Measurements from ENCODE around the gene DOCK4.

The DOCK4 gene

GRCh38 chr7:111727905-111728634 is 478.1 kb downstream of the DOCK4 start:
- Mint-ChIP-seq H3K36me3 (ENCODE audit: low read depth) (peaks cover 43% of the 10 kb centered on the region), H3K27ac (no peak overlapping the region), H3K9me3 (no peaks in the 10 kb centered on the region), H3K27me3 (no peaks in the 10 kb centered on the region), H3K4me3 (no peak overlapping the region), H3K4me1 (ENCODE audit: low read depth) (no peaks in the 10 kb centered on the region)
- intact Hi-C loops (cut with micrococcal nuclease): no loop called here

GRCh38 chr7:111718886-111719285 is 487.3 kb downstream of the DOCK4 start:
- H3K27me3 Mint-ChIP-seq: no peaks in the 10 kb centered on the region
- no peaks in the 10 kb centered on the region for H3K9me3 Mint-ChIP-seq
- intact Hi-C loops (cut with micrococcal nuclease): no loop called here
- H3K36me3 Mint-ChIP-seq (ENCODE audit: low read depth): no peaks in the 10 kb centered on the region
- H3K27ac Mint-ChIP-seq: no peak overlapping the region
- no peaks in the 10 kb centered on the region for H3K4me1 Mint-ChIP-seq (ENCODE audit: low read depth)
- no peak overlapping the region for H3K4me3 Mint-ChIP-seq

- Mint-ChIP-seq H3K9me3 (no peaks in the 10 kb centered on the region), H3K27me3 (no peaks in the 10 kb centered on the region), H3K27ac (no peak overlapping the region), H3K4me3 (no peak overlapping the region), H3K36me3 (ENCODE audit: low read depth) (no peaks in the 10 kb centered on the region), H3K4me1 (ENCODE audit: low read depth) (no peaks in the 10 kb centered on the region)
- intact Hi-C loops (cut with micrococcal nuclease): no loop called here
Measured at GRCh38 chr7:111711426-111712065, 494.7 kb downstream of the DOCK4 start.

- intact Hi-C loops (cut with micrococcal nuclease): no loop called here
- Mint-ChIP-seq H3K27me3 (no peaks in the 10 kb centered on the region), H3K9me3 (no peaks in the 10 kb centered on the region), H3K4me3 (no peak overlapping the region), H3K4me1 (ENCODE audit: low read depth) (no peaks in the 10 kb centered on the region), H3K36me3 (ENCODE audit: low read depth) (no peaks in the 10 kb centered on the region), H3K27ac (no peak overlapping the region)
Measured at GRCh38 chr7:111710839-111711380, 495.3 kb downstream of the DOCK4 start.

GRCh38 chr7:111708072-111708471 is 498.1 kb downstream of the DOCK4 start:
- Mint-ChIP-seq H3K4me3 (no peak overlapping the region), H3K27ac (no peak overlapping the region), H3K4me1 (ENCODE audit: low read depth) (no peaks in the 10 kb centered on the region), H3K27me3 (no peaks in the 10 kb centered on the region), H3K9me3 (peaks cover 22% of the 10 kb centered on the region), H3K36me3 (ENCODE audit: low read depth) (no peaks in the 10 kb centered on the region)
- intact Hi-C loops (cut with micrococcal nuclease): no loop called here

- peaks cover 22% of the 10 kb centered on the region for H3K9me3 Mint-ChIP-seq
- intact Hi-C loops (cut with micrococcal nuclease): no loop called here
- no peaks in the 10 kb centered on the region for H3K36me3 Mint-ChIP-seq (ENCODE audit: low read depth)
- H3K27ac Mint-ChIP-seq: no peak overlapping the region
- no peaks in the 10 kb centered on the region for H3K27me3 Mint-ChIP-seq
- H3K4me3 Mint-ChIP-seq: no peak overlapping the region
- H3K4me1 Mint-ChIP-seq (ENCODE audit: low read depth): no peaks in the 10 kb centered on the region
Measured at GRCh38 chr7:111705807-111706206, 500.4 kb downstream of the DOCK4 start.

GRCh38 chr7:111697771-111698170 is 508.4 kb downstream of the DOCK4 start:
- Mint-ChIP-seq H3K9me3 (peaks cover 6% of the 10 kb centered on the region), H3K4me3 (no peak overlapping the region), H3K27ac (no peak overlapping the region), H3K36me3 (ENCODE audit: low read depth) (no peaks in the 10 kb centered on the region), H3K27me3 (no peaks in the 10 kb centered on the region), H3K4me1 (ENCODE audit: low read depth) (no peaks in the 10 kb centered on the region)
- intact Hi-C loops (cut with micrococcal nuclease): no loop called here

GRCh38 chr7:111694376-111694775 is 511.8 kb downstream of the DOCK4 start:
- intact Hi-C loops (cut with micrococcal nuclease): no loop called here
- H3K36me3 Mint-ChIP-seq (ENCODE audit: low read depth): no peaks in the 10 kb centered on the region
- H3K4me1 Mint-ChIP-seq (ENCODE audit: low read depth): no peaks in the 10 kb centered on the region

GRCh38 chr7:111690364-111691111 is 515.7 kb downstream of the DOCK4 start:
- Mint-ChIP-seq H3K9me3 (peaks cover 9% of the 10 kb centered on the region), H3K27me3 (no peaks in the 10 kb centered on the region), H3K4me1 (ENCODE audit: low read depth) (no peaks in the 10 kb centered on the region), H3K4me3 (no peak overlapping the region), H3K36me3 (ENCODE audit: low read depth) (no peaks in the 10 kb centered on the region), H3K27ac (no peak overlapping the region)
- intact Hi-C loops (cut with micrococcal nuclease): no loop called here

More at GRCh38 chr7:111694376-111694775, 511.8 kb downstream of the DOCK4 start:
- Mint-ChIP-seq H3K27me3 (no peaks in the 10 kb centered on the region), H3K9me3 (peaks cover 9% of the 10 kb centered on the region), H3K4me3 (no peak overlapping the region), H3K27ac (no peak overlapping the region)

GRCh38 chr7:111685349-111685748 is 520.9 kb downstream of the DOCK4 start:
- H3K27ac Mint-ChIP-seq: no peak overlapping the region
- H3K9me3 Mint-ChIP-seq: no peaks in the 10 kb centered on the region
- H3K36me3 Mint-ChIP-seq (ENCODE audit: low read depth): no peaks in the 10 kb centered on the region
- no peak overlapping the region for H3K4me3 Mint-ChIP-seq
- H3K4me1 Mint-ChIP-seq (ENCODE audit: low read depth): no peaks in the 10 kb centered on the region
- H3K27me3 Mint-ChIP-seq: no peaks in the 10 kb centered on the region
- intact Hi-C loops (cut with micrococcal nuclease): no loop called here

- H3K4me1 Mint-ChIP-seq (ENCODE audit: low read depth): no peaks in the 10 kb centered on the region
- no peaks in the 10 kb centered on the region for H3K9me3 Mint-ChIP-seq
- H3K27ac Mint-ChIP-seq: no peak overlapping the region
- H3K27me3 Mint-ChIP-seq: no peaks in the 10 kb centered on the region
- intact Hi-C loops (cut with micrococcal nuclease): no loop called here
- H3K4me3 Mint-ChIP-seq: no peak overlapping the region
- no peaks in the 10 kb centered on the region for H3K36me3 Mint-ChIP-seq (ENCODE audit: low read depth)
Measured at GRCh38 chr7:111682588-111683340, 523.4 kb downstream of the DOCK4 start.

- H3K4me3 Mint-ChIP-seq: no peak overlapping the region
- H3K9me3 Mint-ChIP-seq: no peaks in the 10 kb centered on the region
- no peaks in the 10 kb centered on the region for H3K4me1 Mint-ChIP-seq (ENCODE audit: low read depth)
- intact Hi-C loops (cut with micrococcal nuclease): no loop called here
- H3K27me3 Mint-ChIP-seq: no peaks in the 10 kb centered on the region
- H3K27ac Mint-ChIP-seq: no peak overlapping the region
- no peaks in the 10 kb centered on the region for H3K36me3 Mint-ChIP-seq (ENCODE audit: low read depth)
Measured at GRCh38 chr7:111681242-111681641, 525.0 kb downstream of the DOCK4 start.

- intact Hi-C loops (cut with micrococcal nuclease): no loop called here
- Mint-ChIP-seq H3K4me1 (ENCODE audit: low read depth) (no peaks in the 10 kb centered on the region), H3K4me3 (no peak overlapping the region), H3K27ac (no peak overlapping the region), H3K36me3 (ENCODE audit: low read depth) (no peaks in the 10 kb centered on the region), H3K27me3 (no peaks in the 10 kb centered on the region), H3K9me3 (no peaks in the 10 kb centered on the region)
Measured at GRCh38 chr7:111678986-111679385, 527.2 kb downstream of the DOCK4 start.
